Skeletal muscle tissue (tissue), 4 donors: ENCODE measurements around the gene KIF1B. TPM values are rescaled to one million over a fixed set of nuclear protein-coding genes. Genes with fewer than 3 reads are reported as not detected.

ENCODE experiments used
- H3K27ac ChIP-seq: one replicate; pipeline ENCODE4 v1.7.0; 2013; ENCODE audit warnings: mild to moderate bottlenecking, low read depth, low read length, inconsistent platforms
- H3K27me3 ChIP-seq, 3 donors: one replicate each; pipeline ENCODE4 v1.7.0; 2013; ENCODE audit warnings: low read length in 3 of 3; ENCODE audit not compliant: control insufficient read depth in 3 of 3, insufficient read depth in 3 of 3
- H3K36me3 ChIP-seq, 3 donors: one replicate each; pipeline ENCODE4 v1.7.0; 2013; ENCODE audit warnings: low read length in 3 of 3; ENCODE audit not compliant: control insufficient read depth in 3 of 3, insufficient read depth in 3 of 3
- H3K4me1 ChIP-seq, 3 donors: one replicate each; pipeline ENCODE4 v1.7.0; 2013; ENCODE audit warnings: low read length in 3 of 3, mild to moderate bottlenecking in 3 of 3; ENCODE audit not compliant: control insufficient read depth in 3 of 3, insufficient read depth in 3 of 3
- H3K4me3 ChIP-seq, 3 donors: one replicate each; pipeline ENCODE4 v1.7.0; 2013; ENCODE audit warnings: low read length in 3 of 3
- H3K9ac ChIP-seq, 3 donors: one replicate each; pipeline ENCODE4 v1.7.0; 2013; ENCODE audit warnings: low read length in 3 of 3, mild to moderate bottlenecking in 3 of 3, moderate library complexity in 2 of 3, low read depth in 1 of 3
- H3K9me3 ChIP-seq, 3 donors: one replicate each; pipeline ENCODE4 v1.7.0; 2013; ENCODE audit warnings: low read length in 3 of 3; ENCODE audit not compliant: control insufficient read depth in 3 of 3
- total RNA-seq: library from RNA; depleted of rRNA; stranded (reverse); fragments of >200 nt; gene quantifications from one replicate; pipeline ENCODE4 v1.2.3, GENCODE V29; 2014
- donor health status: Osteomylitis.

KIF1B gene
- total RNA-seq, 1 donor from 2014 or later, result 127 TPM

DNA sequence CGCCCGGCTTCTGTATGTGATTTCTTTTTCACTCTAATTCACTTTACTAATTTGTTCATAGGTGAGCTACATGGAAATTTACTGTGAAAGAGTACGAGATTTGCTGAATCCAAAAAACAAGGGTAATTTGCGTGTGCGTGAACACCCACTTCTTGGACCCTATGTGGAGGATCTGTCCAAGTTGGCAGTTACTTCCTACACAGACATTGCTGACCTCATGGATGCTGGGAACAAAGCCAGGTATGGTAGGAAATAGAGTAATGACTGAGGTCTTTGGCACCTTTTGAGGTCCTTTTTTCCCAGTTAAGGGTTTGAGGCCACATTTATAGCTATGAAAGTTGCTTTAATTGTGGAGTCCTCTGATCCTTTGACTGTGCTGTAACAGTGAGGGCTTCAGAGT is 56.9 kb downstream of the KIF1B start:
- Histone ChIP-seq H3K9me3 (no peaks in the 10 kb centered on the region), H3K27ac (peak overlapping the region; percentile 7), H3K27me3 (no peaks in the 10 kb centered on the region), H3K4me3 (no peak overlapping the region), H3K9ac (no peak overlapping the region), H3K36me3 (peaks cover 36 to 45% (median 38%) of the 10 kb centered on the region in 3 donors), H3K4me1 (peaks cover 0 to 7% (median 5%) of the 10 kb centered on the region in 3 donors)

- Histone ChIP-seq H3K4me1 (peaks cover 0 to 7% (median 5%) of the 10 kb centered on the region in 3 donors), H3K9ac (no peak overlapping the region), H3K27ac (peak overlapping the region; percentile 7), H3K36me3 (peaks cover 32 to 39% (median 34%) of the 10 kb centered on the region in 3 donors), H3K4me3 (no peak overlapping the region), H3K27me3 (no peaks in the 10 kb centered on the region), H3K9me3 (no peaks in the 10 kb centered on the region)
Measured at GRCh38 chr1:10267921-10268320, 57.6 kb downstream of the KIF1B start.

DNA sequence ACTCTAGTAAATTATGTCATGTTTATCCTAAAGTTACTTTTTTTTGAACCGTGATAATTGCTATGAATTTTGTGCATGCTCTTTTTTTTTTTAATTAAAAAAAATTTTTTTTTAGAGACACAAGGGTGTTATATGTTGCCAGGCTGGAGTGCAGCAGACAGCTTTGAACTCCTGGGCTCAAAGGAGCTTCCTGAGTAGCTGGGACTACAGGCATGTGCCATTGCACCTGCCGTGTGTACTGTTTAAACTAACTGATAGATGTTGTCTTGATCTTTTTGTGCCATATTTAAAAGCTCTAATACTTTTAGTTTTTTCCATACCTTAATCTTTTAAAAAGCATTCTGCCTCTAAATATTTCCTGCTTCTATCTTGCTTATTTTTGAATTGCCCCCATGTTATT is 60.7 kb downstream of the KIF1B start:
- Histone ChIP-seq H3K4me1 (peaks cover 2 to 9% (median 7%) of the 10 kb centered on the region in 3 donors), H3K4me3 (no peak overlapping the region), H3K27ac (no peak overlapping the region), H3K27me3 (no peaks in the 10 kb centered on the region), H3K9me3 (no peaks in the 10 kb centered on the region), H3K36me3 (peaks cover 24 to 35% (median 25%) of the 10 kb centered on the region in 3 donors), H3K9ac (no peak overlapping the region)

DNA sequence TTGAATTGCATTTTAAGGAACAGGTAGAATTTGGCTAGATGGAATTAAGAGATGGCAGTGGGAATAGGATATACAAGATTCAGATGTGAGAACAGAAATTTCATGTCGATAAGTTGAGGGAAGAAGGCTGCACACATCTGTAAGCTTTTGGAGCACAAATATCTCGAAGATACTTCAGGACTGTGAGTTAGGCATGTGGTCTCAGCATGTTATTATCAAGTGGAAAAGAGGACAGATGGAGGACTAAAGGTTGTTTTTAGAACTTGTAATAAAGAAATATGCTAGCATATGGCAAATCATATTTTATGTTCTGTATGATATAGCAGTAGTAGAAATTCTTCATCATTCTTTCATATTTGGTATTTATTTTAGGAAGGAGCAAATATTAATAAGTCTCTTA is 61.5 kb downstream of the KIF1B start:
- H3K4me1 ChIP-seq, result peaks cover 2 to 10% (median 9%) of the 10 kb centered on the region in 3 donors
- peak overlapping the region in 1 of 3 donors; percentile 14 for H3K9ac ChIP-seq
- H3K9me3 ChIP-seq, result no peaks in the 10 kb centered on the region
- peaks cover 27 to 38% (median 27%) of the 10 kb centered on the region in 3 donors for H3K36me3 ChIP-seq
- no peaks in the 10 kb centered on the region for H3K27me3 ChIP-seq
- no peak overlapping the region for H3K4me3 ChIP-seq
- no peak overlapping the region for H3K27ac ChIP-seq

DNA sequence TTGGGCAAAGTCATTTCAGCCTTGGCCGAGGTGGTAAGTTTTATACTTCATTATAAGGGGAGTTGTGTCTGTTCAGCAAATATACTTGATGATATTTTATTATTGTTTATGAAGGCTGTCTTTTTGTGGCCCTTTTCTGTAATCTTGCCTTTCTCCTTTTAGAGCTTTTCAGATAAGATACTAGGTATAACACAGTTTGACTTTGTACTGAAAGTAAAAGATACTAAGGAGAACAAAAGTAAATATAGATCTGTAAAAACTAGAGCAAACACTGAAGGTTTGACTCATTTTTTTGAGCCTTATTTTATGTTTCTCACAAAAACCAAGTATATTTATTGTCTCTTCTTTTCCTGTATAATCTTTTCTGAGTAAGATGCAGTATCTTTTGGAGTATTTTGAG is 61.9 kb downstream of the KIF1B start:
- Histone ChIP-seq H3K27me3 (no peaks in the 10 kb centered on the region), H3K36me3 (peaks cover 27 to 39% (median 30%) of the 10 kb centered on the region in 3 donors), H3K9me3 (no peaks in the 10 kb centered on the region), H3K4me1 (peaks cover 2 to 9% (median 7%) of the 10 kb centered on the region in 3 donors), H3K4me3 (no peak overlapping the region), H3K27ac (no peak overlapping the region), H3K9ac (peak overlapping the region in 1 of 3 donors; percentile 51)

GRCh38 chr1:10278880-10279279 is 68.5 kb downstream of the KIF1B start:
- no peak overlapping the region for H3K4me3 ChIP-seq
- no peaks in the 10 kb centered on the region for H3K9me3 ChIP-seq
- no peak overlapping the region for H3K27ac ChIP-seq
- peaks cover 38 to 59% (median 57%) of the 10 kb centered on the region in 3 donors for H3K36me3 ChIP-seq
- no peak overlapping the region for H3K9ac ChIP-seq
- H3K27me3 ChIP-seq, result no peaks in the 10 kb centered on the region
- H3K4me1 ChIP-seq, result peaks cover 7 to 21% (median 15%) of the 10 kb centered on the region in 3 donors

- peaks cover 7 to 24% (median 17%) of the 10 kb centered on the region in 3 donors for H3K4me1 ChIP-seq
- no peaks in the 10 kb centered on the region for H3K27me3 ChIP-seq
- no peak overlapping the region for H3K4me3 ChIP-seq
- H3K9me3 ChIP-seq, result no peaks in the 10 kb centered on the region
- peaks cover 38 to 68% (median 65%) of the 10 kb centered on the region in 3 donors for H3K36me3 ChIP-seq
- H3K9ac ChIP-seq, result peak overlapping the region in 1 of 3 donors; percentile 10
- H3K27ac ChIP-seq, result peak overlapping the region; percentile 46
Measured at GRCh38 chr1:10280439-10281350, 70.3 kb downstream of the KIF1B start.

DNA sequence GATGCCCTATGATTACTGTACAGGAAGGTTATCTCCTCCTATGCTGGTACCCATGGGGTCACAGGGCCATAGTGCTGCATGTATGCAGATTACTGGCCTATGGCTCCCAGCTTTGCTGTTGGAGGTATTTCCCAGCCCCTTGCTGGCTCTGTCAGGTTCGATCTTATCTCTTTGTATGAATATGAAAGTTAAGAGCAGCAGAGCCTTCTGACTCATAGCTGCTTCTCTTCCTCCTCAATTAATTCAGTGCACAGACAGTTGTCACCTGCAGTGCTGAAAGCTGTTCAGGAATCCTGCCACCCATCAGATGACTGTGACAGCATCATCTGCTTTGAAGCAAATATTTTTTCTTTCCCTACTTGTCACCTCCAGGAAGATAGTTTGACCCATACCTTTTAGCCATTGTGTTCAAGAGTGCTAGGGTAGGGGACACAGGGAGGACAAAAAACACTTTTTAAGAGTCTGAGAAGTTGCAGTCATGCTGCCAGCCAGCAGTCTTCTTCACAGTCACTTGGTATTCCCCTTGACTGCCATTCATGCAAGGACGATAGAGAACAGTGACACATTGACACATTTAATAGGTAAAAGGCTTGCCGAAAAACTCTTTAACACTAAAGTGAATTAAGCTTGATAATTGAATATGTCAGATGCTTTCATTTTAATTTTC is 73.1 kb downstream of the KIF1B start:
- Histone ChIP-seq H3K9me3 (no peaks in the 10 kb centered on the region), H3K27ac (peak overlapping the region; percentile 60), H3K4me3 (no peak overlapping the region), H3K9ac (peak overlapping the region in 1 of 3 donors; percentile 51), H3K4me1 (peaks cover 21 to 51% (median 38%) of the 10 kb centered on the region in 3 donors), H3K27me3 (no peaks in the 10 kb centered on the region), H3K36me3 (peaks cover 26 to 53% (median 49%) of the 10 kb centered on the region in 3 donors)

- peaks cover 17 to 49% (median 36%) of the 10 kb centered on the region in 3 donors for H3K4me1 ChIP-seq
- H3K36me3 ChIP-seq, result peaks cover 20 to 53% (median 42%) of the 10 kb centered on the region in 3 donors
- peak overlapping the region in 1 of 3 donors; percentile 23 for H3K9ac ChIP-seq
- H3K9me3 ChIP-seq, result no peaks in the 10 kb centered on the region
- no peaks in the 10 kb centered on the region for H3K27me3 ChIP-seq
- H3K4me3 ChIP-seq, result no peak overlapping the region
- peak overlapping the region; percentile 83 for H3K27ac ChIP-seq
Measured at GRCh38 chr1:10286244-10286643, 75.9 kb downstream of the KIF1B start.
